Measurements from ENCODE around the gene EPAS1.

DNA sequence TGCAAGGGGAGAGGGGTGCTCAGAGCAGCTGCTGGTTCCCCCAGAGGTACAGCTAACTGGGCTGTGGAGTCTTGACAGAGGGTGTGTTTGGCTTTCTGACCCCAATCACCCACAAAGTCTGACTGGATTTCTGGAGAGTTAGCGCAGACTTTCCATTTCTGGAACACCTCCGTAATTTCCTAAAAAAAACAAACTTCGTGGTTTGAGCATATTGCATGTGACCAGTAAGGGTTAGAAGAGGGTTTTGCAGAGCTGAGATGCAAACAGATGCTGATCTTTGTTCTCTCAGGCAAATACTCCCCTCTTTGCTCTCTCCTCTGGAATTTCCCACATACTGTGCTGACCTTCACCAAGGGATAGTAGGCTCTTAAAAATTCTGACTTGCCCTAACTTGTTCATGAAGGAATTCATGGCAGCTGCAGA lies 137.7 kb downstream of the EPAS1 start:
- TF ChIP-seq MLX (CRISPR knock-in tag; IDR thresholded peaks at IDR 0.05), result no peak
- no peak for TF ChIP-seq ZFP36 (IDR thresholded peaks at IDR 0.05; ENCODE audit: borderline replicate concordance, low read depth, low read length, partially characterized antibody)
- TF ChIP-seq NFIC (IDR thresholded peaks at IDR 0.05; ENCODE audit: low read length), result 0 out of 2 replicates have a peak, but pooled peaks have one; percentile 44
- no peak for TF ChIP-seq PRDM15 (CRISPR knock-in tag; IDR thresholded peaks at IDR 0.05)
- no peak for TF ChIP-seq TAF1 (CRISPR knock-in tag; IDR thresholded peaks at IDR 0.05)
- TF ChIP-seq RFX5 (IDR thresholded peaks at IDR 0.05; ENCODE audit: low read depth, low read length), result no peak
- TF ChIP-seq, protein P1, sequence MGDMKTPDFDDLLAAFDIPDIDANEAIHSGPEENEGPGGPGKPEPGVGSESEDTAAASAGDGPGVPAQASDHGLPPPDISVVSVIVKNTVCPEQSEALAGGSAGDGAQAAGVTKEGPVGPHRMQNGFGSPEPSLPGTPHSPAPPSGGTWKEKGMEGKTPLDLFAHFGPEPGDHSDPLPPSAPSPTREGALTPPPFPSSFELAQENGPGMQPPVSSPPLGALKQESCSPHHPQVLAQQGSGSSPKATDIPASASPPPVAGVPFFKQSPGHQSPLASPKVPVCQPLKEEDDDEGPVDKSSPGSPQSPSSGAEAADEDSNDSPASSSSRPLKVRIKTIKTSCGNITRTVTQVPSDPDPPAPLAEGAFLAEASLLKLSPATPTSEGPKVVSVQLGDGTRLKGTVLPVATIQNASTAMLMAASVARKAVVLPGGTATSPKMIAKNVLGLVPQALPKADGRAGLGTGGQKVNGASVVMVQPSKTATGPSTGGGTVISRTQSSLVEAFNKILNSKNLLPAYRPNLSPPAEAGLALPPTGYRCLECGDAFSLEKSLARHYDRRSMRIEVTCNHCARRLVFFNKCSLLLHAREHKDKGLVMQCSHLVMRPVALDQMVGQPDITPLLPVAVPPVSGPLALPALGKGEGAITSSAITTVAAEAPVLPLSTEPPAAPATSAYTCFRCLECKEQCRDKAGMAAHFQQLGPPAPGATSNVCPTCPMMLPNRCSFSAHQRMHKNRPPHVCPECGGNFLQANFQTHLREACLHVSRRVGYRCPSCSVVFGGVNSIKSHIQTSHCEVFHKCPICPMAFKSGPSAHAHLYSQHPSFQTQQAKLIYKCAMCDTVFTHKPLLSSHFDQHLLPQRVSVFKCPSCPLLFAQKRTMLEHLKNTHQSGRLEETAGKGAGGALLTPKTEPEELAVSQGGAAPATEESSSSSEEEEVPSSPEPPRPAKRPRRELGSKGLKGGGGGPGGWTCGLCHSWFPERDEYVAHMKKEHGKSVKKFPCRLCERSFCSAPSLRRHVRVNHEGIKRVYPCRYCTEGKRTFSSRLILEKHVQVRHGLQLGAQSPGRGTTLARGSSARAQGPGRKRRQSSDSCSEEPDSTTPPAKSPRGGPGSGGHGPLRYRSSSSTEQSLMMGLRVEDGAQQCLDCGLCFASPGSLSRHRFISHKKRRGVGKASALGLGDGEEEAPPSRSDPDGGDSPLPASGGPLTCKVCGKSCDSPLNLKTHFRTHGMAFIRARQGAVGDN (CRISPR knock-in tag; IDR thresholded peaks at IDR 0.05), result peak; percentile 48; the same call in 1 of the 2 replicates
- TF ChIP-seq HBP1 (CRISPR knock-in tag; IDR thresholded peaks at IDR 0.05; ENCODE audit: low read depth), result no peak
- TF ChIP-seq ZHX1 (CRISPR knock-in tag; IDR thresholded peaks at IDR 0.05; ENCODE audit: low read depth), result 0 out of 2 replicates have a peak, but pooled peaks have one; percentile 35
- no peak for TF ChIP-seq EZH2 (conservative IDR thresholded peaks at IDR 0.05; ENCODE audit: low read depth, low read length)
- TF ChIP-seq KDM1A (CRISPR knock-in tag; IDR thresholded peaks at IDR 0.05), result no peak
- TF ChIP-seq CEBPB (IDR thresholded peaks at IDR 0.05; ENCODE audit: borderline replicate concordance, low read depth, low read length), result no peak
- no peak for TF ChIP-seq GATA4 (IDR thresholded peaks at IDR 0.05; ENCODE audit: borderline replicate concordance, low read depth)
